HG02588 (cell line): ENCODE measurements around the gene VSTM4.

ENCODE experiments used
- ATAC-seq: cut with Tn5 transposase; IDR thresholded peaks from one replicate; pipeline ENCODE4 v1.9.1; 2021; ENCODE audit warnings: mild to moderate bottlenecking, moderate library complexity; ENCODE audit not compliant: unreplicated experiment

VSTM4 gene

DNA sequence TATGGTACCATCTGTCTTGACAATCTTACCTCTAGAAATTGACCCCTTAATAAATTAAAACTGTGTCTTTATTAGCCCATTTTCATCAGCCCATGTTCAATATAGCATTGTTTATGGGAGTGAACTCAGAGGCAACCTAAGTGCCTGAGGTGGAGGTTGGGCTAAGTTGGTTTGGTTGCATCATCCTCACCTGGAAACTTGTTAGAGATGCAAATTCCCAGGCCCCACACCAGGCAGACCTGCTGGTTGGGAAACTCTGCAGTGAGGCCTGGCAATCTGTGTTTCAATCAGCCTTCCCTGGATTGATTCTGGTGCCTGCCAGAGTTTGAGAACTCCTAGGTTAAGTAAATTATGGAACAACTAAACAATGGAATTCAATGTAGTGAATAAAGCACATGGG, 27.9 kb upstream of the VSTM4 start:
- ATAC-seq = no peak

DNA sequence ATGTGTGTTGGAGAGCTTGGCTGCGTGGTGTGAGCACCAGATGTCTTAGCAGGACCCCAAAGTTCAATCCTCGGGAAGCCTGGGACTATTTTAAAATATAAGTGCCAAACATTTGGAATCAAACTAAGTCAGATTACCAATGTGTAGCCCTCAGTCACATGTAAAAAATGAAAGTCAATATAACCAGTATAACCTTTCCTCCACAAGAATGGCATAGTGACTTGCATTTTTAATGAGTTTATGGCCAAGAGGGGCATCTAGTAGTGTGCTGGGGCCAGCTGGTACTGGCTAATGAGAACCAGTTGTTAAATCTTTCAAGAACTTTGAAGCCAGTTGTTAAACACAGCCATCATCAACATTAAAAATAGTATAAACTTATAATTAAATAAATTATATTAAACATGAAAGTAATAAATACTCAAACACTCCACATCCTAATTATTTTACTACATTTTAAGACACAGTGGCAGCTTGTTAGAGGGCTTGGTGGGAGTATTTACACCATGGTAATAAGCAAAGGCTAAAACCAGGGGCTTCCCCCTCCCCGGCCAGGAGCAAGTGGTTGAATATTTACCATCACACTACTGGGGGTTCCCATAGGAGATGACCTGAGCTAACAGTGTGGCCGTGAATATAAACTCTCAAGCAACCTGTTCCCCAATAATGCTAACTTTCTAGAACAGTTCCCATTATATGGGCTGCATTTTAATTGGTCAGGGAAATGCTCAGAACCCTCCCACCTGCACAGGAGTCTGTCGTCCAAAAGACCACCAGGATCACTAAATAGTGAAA, 26.4 kb upstream of the VSTM4 start:
- ATAC-seq = peak; percentile 76

DNA sequence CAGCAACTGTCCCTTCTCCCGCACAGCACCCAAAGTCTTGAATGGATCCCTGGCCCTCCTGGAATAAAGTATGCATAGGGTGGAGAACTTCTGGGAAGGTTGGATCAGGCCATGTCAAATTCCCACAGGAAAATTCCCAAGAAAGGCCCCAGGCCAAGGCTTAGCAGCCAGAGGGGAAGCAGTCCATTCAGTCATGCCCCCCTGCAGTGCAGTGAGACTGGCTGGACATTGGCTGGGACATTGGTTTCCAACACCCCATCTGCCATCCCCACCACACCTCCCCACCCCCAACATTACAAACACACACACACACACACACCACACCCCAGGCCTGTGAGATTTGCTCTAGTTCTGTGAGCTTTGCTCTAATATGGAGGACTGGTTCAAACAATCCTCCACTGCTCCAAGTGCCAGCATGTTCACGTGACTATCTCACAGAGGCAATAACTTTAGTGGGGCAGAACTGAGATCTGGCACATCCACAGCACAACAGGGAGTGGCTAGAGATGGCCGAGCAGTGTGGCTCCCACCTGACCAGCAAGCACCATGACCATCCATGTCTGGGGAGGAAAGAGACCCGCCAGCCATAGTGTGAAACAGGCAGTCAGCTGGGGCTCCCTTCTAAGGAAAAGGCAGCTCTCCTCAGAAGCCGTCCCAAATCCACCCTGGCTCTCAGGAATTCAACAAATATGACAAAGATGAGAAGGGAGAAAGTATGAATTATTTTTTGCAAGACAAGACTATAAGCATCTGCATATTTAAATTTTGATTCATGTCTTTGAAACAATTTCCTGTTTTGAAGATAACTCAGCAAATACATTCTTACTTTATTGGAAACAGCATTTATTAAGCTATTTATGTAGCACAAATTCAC, 25.2 kb upstream of the VSTM4 start:
- ATAC-seq = no peak

DNA sequence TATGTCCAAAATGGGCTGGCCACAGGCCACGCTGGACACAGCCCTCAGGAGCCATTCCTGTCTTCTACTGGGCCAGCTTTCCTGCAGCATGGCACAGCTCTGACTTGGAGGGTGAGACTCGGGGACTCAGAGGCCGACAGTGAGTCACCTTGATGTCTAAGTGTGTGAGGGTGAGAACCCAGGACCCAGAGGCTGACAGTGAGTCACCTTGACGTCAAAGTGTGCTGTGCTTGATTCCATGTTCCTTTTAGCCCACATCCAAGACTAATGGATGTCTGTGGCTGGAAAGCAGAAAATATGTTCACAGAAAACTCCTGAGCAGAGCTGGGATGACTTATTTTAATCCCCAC, 24.5 kb upstream of the VSTM4 start:
- no peak for ATAC-seq

DNA sequence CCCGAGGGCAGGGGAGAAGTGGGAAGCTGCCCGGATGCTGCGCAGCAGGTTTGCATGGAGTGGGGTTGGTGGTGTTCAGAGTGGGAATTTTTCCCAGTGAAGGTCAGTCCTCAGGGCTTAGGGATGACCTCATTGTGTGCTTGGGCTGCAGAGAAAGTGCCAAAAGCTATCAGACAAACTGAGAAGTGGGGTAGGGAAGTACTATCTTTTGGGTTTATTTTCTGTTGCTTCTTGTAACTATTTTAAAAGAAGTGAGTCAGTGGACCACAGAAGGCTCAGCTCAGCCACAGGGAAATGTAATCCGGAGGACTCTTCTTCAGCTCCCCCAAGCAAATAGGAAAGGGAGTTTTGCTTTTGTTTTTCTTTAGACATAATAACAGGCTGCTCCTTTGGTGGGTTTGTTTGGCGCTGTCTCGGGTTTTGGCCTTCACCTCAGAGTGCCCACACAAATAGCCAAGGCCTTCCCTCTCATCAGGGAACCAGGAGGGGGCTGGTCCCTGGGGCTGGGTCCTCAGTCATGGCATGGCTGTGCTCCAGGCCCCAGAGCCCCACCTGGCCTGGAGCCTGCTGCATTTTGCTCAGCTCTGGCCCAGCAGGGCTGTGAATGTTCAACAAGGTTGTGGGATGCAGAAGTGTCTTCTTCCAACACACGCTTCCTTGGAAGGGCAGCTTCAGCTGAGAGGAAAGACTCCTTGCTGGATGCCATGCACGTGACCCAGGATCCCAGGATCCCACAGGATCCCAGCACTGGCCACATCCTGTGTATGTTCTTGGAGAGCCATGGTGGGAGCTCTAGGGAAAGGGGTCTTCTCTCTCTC, 23.9 kb upstream of the VSTM4 start:
- ATAC-seq = no peak

DNA sequence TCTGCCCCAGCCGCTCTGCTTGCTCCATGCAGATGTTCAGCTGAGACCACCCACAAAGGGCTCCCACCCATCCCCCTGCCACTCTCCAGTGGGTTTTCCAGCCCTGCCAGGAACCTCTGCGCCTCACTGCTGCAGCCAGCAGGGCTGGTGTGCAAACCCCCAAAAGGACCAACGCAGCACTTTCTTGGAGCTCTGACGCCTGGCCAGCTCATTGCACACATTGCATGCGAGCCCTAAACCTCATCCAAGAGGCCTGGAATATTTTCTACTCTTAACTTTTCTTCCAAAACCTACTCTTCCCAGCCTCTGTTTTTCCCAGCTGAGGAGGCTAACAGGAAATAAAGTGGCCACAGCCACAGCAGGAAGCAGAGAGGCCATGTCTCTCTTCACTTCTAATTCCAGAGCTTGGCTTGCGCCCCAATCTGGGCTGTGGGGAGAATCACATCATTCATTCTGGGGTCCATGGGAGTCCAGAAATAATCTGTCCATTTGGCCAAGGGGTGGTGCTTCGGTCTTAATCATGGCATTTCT, 23.1 kb upstream of the VSTM4 start:
- ATAC-seq = no peak

DNA sequence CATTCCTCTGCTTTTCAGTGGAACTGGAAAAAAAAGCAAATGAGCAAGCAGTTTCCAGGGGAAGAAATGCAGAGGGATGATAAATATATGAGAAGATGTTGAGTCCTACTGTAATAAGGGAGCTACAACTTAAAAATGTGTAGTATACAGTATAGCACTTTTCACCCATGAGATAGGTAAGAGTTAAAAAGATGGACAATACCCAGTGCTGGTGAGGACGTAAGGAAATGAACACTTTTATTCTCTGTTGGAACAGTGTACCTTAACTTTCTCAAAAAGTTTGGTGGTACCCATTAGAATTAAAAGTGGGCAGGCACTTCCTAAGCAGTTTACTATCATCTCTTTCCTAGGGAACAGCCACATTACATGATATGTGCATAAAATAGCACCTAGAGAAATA, 21.2 kb upstream of the VSTM4 start:
- no peak for ATAC-seq

DNA sequence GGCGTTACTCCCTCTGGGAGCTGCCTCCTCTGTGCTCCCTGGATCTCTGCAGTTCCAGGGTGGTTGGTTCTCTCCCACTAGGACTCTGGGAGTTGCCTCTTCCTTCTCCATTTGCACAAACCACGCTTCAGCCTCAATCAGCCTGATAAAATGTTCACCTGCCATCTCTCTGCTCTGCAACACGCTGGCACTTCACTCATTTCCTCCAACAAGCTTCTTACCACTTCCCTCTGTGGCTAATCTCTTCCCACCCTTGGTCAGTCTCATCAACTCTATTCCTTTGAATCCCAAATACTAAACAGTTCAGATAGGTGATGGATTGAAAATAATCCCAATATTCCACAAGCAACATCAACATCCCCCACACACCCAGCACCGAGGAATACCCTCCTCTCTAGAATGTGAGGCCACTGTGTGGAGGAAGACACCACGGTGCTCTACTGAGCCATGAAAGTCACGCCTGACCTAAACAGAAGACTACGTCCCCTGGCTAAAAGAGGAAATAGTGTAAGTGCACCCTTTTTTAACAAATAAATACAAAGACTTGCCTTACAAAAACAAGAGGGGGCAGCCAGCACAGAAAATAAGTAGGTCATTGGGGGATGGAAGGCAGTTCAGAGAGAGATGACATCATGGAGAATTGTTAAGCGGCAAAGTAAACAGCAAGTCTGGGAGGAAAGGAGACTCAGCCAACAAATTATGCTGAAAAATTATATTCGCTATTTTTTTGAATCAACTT, 20.4 kb upstream of the VSTM4 start:
- no peak for ATAC-seq

DNA sequence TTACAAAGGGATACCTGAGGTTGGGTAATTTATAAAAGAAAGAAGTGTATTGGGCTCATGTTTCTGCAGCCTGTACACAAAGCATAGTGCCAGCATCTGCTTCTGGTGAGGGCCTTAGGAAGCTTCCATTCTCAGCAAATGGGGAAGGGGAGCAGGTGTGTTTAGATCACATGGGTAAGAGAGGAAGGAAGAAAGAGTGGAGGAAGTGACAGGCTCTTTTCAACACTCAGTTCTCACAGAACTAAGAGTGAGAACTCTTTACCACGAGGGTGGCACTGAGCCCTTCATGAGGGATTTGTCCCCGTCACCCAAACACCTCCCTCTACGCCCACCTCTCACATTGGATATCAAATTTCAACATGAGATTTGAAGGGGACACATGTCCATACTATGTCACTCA, 19.0 kb upstream of the VSTM4 start:
- no peak for ATAC-seq

DNA sequence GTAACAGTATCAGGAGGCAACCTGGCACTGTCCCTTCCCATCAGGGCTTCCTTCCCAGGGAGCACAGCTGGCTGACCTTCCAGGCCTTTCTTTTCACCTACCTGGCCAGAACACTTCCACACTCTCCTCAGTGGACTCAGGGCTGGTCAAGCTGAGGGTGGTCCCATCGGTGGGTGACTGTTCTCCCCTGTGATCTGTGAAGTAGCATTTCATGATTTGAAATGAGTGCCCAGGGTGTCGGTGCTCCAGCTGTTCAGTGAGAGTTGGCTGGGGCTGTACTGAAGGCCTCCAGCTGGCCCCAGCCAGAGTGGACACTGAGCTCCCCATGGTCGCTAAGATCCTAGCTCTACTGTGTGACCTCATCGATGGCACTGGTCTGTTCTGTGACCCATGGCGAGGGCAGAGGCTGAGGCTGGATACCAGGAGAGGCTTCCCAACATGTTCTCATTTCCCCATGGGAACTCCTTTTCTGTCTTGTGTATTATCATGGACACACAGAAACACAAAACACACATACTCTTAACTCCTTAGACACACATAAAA, 18.5 kb upstream of the VSTM4 start, which contains the start of gene FAM170B:
TSS of gene FAM170B (minus strand) at position 316 of the 543 bp plus-strand sequence. CDS start at position 213, 103 bp downstream.
- no peak for ATAC-seq

DNA sequence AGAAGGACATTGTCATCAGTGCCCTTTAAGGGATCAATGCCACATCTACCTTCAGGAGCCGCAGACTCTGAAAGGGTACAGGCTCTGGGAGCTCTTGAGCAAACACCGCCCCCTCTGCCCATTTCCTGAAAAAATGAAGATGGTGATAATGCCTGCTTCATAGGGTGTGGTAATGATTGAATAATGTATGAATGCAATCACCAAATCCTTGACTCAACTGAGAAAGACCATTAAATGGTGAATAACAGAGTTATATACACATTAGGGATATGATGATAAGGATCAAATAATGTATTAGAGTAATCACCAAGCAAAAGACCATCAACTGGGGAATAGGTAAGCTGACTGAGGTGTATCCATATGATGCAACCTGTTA, 17.0 kb upstream of the VSTM4 start:
- no peak for ATAC-seq

DNA sequence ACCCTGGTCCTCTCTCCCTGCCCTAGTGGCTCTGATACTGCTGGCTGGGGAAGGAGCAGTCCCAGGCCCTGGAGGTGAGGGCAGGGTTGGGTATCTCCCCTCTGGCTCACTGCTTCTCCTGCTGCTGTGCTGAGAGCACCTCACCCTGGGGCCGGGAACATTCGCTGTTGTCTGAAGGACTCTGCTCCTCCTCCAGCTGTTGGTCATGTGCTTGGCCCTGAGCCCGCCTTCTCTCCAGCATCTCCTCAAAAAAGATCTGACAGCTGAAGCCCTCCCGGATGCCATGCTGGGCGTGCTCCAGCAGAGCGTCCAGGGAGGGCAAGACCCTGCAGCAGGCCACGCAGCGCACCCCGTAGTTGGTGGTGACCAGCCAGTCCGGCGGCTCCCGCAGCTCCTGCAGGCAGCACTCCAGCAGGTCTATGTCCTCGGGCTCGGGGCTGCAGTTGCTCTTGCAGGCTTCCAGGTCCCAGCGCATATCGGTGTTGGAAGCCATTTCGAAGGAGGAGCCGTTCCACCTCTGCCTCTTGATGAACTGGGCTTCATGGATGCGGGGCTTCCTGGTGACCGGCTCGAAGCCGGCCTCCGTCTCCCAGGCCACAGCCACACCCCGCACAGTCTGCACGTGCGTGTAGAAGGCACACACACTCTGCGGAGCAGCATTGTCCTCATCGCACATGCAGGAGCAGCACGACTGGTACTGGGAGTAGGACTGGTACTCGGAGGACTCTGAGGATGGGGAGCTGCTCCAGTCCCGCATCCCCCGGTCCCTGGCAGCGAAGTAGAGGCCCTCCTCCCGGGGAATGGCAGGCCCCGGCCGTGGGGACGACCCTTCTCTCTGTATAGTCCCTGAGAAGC, 16.4 kb upstream of the VSTM4 start:
- no peak for ATAC-seq

DNA sequence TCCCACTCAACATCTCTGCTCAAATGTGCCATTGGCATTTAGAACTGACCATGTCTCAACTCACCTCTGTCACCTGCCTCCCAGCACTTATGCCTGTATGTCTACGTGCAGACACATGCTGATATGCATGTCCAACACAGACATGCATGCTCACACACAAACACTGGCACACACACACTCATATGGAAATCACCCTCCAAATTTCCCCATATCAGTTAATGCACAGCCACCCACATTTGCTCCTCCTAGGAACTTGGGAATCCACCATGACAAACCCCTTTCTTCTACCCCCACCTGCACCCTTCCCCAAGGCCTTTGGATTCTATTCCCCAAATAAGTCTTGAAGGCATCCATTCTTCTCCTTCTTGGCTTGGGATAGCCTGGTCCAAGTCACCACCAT, 14.1 kb upstream of the VSTM4 start:
- ATAC-seq = no peak

DNA sequence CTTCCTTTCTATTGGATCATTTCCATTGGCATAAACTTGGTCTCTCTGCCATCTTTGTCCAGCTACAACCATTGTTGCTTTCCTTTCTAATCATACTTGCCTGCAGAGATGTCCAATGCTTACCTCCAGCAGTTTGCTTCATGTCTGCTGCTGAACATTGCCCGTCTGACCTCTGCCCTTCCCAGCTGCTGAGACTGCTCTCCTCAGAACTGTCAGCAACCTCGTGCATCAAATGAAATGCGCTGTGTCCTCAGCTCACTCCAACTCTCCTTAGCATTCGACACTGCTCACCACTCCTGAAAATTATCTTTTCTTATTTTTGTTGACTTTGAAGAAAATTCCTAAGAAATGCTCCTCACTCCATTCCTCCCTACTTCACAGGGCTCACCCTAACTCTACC, 13.5 kb upstream of the VSTM4 start:
- ATAC-seq = no peak

DNA sequence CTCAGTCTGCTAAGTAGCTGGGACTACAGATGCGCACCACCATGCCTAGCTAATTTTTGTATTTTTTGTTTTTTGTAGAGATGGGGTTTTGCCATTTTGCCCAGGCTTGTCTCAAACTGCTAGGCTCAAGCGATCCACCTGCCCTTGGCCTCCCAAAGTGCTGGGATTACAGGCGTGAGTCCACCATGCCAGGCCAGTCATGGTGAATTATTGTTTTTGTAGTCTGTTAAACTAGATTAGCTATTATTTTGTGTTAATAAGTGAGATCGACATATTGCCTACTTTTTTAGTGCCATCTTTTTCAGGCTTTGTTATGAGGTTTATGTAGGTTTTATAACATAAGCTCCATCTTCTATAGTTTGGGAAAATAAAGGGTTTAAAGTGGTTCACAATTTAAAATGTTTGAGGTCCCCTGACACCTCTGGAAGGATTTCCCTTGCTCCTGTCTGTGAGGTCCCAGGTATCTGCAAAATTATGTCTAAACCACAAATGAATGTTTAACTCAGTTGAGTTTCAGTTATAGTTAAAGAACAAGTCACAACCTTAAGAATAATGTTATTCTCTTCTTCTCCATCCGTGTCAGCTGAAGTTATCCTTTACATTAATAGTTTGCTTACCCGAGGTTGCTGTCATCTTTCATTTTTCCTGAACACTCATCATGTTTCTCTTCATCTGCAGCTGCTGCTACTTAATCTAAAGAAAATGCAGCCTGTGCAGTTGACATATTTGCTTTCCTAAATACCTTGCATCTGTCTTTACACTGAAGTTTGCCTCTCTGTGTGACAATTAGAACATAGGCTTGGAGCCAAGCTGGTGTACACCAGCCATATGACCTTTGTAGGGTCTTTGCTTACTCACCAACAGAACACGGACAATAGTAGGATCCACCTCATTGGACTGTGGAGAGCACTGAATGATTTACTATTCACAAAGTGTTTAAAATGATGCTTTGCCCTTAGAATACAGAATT, 8.9 kb upstream of the VSTM4 start:
- no peak for ATAC-seq

DNA sequence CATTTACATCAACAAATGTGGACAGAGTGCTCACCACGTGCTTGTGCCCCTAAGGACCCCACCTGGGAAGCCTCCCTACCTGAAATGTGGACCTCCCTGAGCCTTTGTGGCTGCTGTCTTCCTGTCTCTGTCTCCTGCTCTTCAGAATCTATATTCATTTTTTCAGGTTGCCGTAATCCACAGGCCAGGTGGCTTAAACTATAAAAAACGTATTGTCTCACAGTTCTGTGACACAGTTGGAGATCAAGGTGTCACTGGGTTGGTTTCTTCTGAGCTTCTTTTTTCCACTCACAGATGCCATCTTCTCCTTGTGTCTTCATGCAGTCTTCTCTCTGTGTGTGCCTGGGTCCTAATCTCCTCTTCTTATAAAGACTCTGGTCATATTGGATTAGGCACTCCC, 5.6 kb upstream of the VSTM4 start:
- no peak for ATAC-seq

DNA sequence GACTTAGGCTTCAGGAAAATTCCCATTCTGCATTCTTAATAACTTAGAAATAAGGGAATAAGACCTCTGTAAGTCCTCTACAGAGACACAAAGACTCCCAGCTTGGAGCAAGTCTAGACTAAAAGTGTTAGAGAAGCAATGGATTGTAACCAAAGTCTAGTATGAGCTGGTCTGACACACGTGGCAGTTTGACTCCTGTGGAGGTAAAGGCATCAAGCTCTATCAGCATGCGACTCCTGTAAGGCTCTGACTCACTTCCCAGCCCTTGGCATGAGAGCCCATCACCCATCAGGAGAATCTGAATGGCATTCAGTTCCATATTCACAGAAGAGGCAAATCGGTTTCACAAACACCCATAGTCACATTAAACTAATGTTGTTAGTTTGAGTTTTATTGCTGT, 4.4 kb upstream of the VSTM4 start:
- no peak for ATAC-seq

DNA sequence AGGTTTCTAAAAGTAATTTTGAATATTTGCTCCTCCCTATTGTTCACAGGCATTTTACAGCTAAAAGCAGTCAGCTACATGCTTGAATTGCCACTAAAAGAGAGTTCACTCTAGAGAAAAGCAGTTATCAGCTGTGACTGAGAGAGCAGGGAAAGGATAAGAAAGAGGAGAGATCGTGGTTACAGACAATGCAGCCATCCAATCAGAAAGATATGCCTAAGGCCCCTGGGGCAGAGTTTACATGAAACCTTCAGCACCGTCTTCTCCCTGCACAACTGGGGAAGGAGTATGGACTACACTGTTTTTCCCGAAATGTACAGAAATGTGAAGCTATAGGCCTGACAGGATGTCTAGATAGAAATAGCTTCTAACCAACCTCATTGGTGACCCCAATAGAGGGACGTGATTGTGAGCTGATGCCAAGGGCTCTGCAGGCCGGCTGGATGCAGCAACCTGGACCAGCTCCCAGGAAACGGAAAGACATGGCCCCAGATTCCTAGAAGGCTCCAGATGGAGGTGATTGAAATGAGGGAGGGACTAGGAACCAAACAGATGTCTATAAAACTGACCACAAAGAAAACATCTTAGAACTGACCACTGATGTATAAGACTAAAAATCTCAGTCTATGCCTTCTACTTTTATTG, 3.2 kb upstream of the VSTM4 start:
- ATAC-seq = no peak
